SK-N-MC (cell line): ENCODE data around the gene LRP6.

Experiments
- EZH2 ChIP-seq: fragments of 200-600 bp; sonication (generic); IDR thresholded peaks from one replicate; pipeline ENCODE4 v1.6.1; 2017; ENCODE audit warnings: antibody characterized with exemption
- POLR2AphosphoS5 ChIP-seq: IDR thresholded peaks from 2 replicates; pipeline ENCODE4 v1.6.1; 2012; ENCODE audit warnings: mild to moderate bottlenecking, low read depth, low read length, borderline replicate concordance

DNA sequence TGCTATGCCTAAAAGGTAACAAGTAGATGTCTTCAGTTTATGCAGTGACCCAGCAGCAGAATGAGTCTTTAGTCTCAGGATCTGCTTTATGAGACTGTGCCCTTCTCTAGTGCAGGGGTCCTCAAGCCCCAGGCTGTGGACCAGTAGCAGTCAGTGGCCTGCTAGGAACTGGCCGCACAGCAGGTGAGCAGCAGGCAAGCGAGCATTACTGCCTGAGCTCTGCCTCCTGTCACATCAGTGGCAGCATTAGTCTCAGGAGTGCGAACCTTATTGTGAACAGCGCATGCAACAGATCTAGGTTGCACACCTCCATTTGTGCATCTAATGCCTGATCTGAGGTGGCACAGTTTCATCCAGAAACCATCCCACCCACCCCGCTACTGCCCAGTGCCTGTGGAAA is 38.4 kb downstream of the LRP6 start:
- TF ChIP-seq EZH2 (no peak), POLR2AphosphoS5 (no peak)
